ENCODE results near the gene TAOK1. TPM values are rescaled to one million over a fixed set of nuclear protein-coding genes. Genes with fewer than 3 reads are reported as not detected.

The TAOK1 gene
- total RNA-seq, 1 experiment from 2014 or later: 56.3 TPM

- ChIA-PET POLR2A (no interaction called here), CTCF (no interaction called here), RAD21 (ENCODE audit: low non-redundant PET in 1 of 2, low total read pairs in 2 of 2, uncharacterized antibody in 2 of 2, unreplicated experiment in 2 of 2) (no interaction called here)
- Histone ChIP-seq H3K36me3 (ENCODE audit: control insufficient read depth in 1 of 2, insufficient read depth in 2 of 2, low read length in 2 of 2) (no peaks in the 10 kb centered on the region), H2AFZ (ENCODE audit: low read depth, low read length, poor library complexity, severe bottlenecking) (no peak overlapping the region), H3K4me2 (ENCODE audit: low read length) (no peak overlapping the region), H3K9ac (ENCODE audit: low read length) (no peak overlapping the region), H3K4me3 (replicated peaks in 1 of 2; ENCODE audit: low read depth in 1 of 2, low read length in 2 of 2) (no peak overlapping the region), H4K20me1 (ENCODE audit: insufficient read depth) (peaks cover 3% of the 10 kb centered on the region; the same call in 1 of the 2 replicates), H3K79me2 (ENCODE audit: insufficient read depth, low read length) (peaks cover 71% of the 10 kb centered on the region), H3K9me2 (ENCODE audit: insufficient read depth) (no peaks in the 10 kb centered on the region), H3K27ac (ENCODE audit: low read depth, low read length) (no peak overlapping the region), H3K9me3 (ENCODE audit: control insufficient read depth in 1 of 2, insufficient read depth in 1 of 2, low read depth in 1 of 2, low read length in 2 of 2) (no peaks in the 10 kb centered on the region), H3K27me3 (ENCODE audit: insufficient read depth, low read length) (no peaks in the 10 kb centered on the region), H3K4me1 (ENCODE audit: control insufficient read depth in 1 of 2, insufficient read depth in 2 of 2, low read length in 2 of 2) (peaks cover 5 to 9% of the 10 kb centered on the region in 2 experiments; a peak in 3 of 4 replicates)
- DNase-seq (ENCODE audit: low read depth, low spot score) (no peak), ATAC-seq (no peak)
- intact Hi-C loops (cut with micrococcal nuclease): no loop called here
- TF ChIP-seq POLR2AphosphoS5 (IDR thresholded peaks at IDR 0.05; ENCODE audit: low read depth, low read length) (no peak), SP1 (IDR thresholded peaks at IDR 0.05; ENCODE audit: low read depth) (no peak), TCF7L2 (IDR thresholded peaks at IDR 0.05; ENCODE audit: borderline replicate concordance, extremely low read depth, insufficient read depth, insufficient read length) (no peak), ZFX (IDR thresholded peaks at IDR 0.05) (no peak), ELF1 (IDR thresholded peaks at IDR 0.05; ENCODE audit: borderline replicate concordance, low read depth) (no peak), CTCF (IDR thresholded peaks at IDR 0.05 in 2 of 3, conservative IDR thresholded peaks at IDR 0.05 in 1 of 3; ENCODE audit: borderline replicate concordance in 1 of 3, insufficient read depth in 1 of 3, low read depth in 2 of 3, low read length in 2 of 3) (no peak), ZBTB33 (IDR thresholded peaks at IDR 0.05; ENCODE audit: extremely low read depth, insufficient replicate concordance, low read length) (no peak), JUND (IDR thresholded peaks at IDR 0.05) (no peak), RAD21 (IDR thresholded peaks at IDR 0.05; ENCODE audit: low read depth) (no peak), EZH2 (IDR thresholded peaks at IDR 0.05) (no peak), EZH2phosphoT487 (IDR thresholded peaks at IDR 0.05; ENCODE audit: borderline replicate concordance) (no peak)
- BruUV-seq (replicated peaks): no TSS peak
Observed at GRCh38 chr17:29393436-29393835, 3.3 kb downstream of the TAOK1 start.

Data from HCT116 (cell line).